Cerebellar cortex (tissue), 1 donor: ENCODE data around the gene CPED1.
"Not testable (repeated sequence)": the region's sequence is repeated elsewhere in the genome, so short reads cannot be mapped to it uniquely, and the experiment has no call there.

Source experiments
- DNase-seq: peaks from one replicate; pipeline ENCODE4 v3.0.0-alpha.2; 2015; ENCODE audit warnings: low spot score

The CPED1 gene

GRCh38 chr7:121097577-121097976, 109.1 kb downstream of the CPED1 start:
- DNase-seq: no peak

DNA sequence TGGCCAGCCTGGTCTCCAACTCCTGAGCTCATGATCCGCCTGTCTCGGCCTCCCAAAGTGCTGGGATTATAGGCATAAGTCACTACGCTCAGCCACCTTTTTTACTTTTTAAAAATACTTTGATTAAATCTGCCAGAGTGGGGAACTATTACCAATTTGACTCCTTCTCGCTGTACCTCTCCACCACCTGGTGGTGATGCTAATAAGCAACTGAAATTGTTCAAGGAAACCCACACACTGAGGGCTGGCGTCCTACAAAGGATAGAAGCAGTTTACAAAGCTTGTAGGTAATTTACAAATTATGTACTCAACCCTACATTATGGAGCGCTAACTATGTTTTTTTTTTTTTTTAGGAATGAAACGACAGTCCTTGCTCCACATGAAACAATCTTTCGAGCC, 111.1 kb downstream of the CPED1 start:
- no peak for DNase-seq

DNA sequence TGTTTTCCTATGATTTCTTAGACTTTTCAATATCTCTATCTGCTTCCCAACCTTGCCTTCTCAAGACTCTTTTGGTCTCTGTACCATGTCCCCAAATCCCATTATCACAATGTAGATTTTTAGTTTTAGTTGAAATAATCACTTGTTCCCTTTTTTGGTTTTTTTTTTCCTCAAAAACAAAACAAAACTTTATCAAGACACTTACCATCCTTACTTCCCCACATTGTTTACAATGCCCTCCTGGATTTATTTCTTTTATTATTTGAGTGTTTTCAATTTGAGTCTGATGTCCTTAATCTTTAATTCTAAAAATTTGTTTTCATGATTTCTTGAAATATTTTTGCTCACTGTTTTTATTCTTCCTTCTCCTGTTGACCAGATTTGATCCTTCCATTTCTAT, 112.6 kb downstream of the CPED1 start:
- DNase-seq: no peak

- DNase-seq: no peak
These were observed 113.1 kb downstream of the CPED1 start for GRCh38 chr7:121101621-121102020.

GRCh38 chr7:121102619-121103018, 114.1 kb downstream of the CPED1 start:
- DNase-seq: no peak

- no peak for DNase-seq
These were observed 114.6 kb downstream of the CPED1 start for GRCh38 chr7:121103086-121103485.

GRCh38 chr7:121103579-121103978, 115.1 kb downstream of the CPED1 start:
- no peak for DNase-seq

DNA sequence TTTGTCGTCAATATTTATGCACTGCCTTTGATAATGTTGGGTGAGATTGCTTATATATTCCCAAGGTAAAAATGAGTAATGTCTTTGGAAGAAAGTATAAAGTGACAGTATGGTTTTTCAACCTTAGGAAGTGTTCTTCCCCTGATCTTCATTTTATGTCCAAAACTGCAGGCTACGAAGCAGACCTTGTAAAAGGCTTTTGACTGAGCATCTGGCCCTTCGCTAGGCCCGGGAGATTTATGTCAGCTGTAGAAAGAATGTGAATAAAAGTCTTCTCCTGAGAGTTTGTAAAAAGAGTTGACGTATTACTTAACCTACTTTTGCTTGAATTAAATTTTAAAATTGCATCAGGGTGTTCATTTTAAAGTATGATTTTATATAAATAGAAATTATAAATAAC, 116.8 kb downstream of the CPED1 start:
- no peak for DNase-seq

- peak; percentile 75 for DNase-seq
These were observed 119.5 kb downstream of the CPED1 start for GRCh38 chr7:121107923-121108498.

DNA sequence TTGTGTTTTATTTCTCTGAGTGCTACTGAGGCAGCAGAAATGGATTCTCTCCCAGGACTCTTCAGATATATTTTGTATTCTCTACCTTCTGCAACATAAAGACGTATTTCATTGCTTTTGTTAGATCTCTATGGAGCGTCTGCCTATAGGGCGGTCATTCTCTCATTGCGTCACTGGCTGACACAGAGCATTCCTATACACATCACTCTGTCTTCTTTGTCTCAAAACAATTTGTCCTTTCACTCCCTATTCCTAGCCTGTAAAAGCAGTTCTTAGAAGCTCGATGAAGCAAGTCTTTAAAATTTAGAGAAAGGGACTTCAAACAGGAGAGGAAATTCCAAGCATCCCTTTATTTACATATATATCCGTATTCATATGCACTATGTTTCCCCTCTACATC, 120.6 kb downstream of the CPED1 start:
- no peak for DNase-seq

DNA sequence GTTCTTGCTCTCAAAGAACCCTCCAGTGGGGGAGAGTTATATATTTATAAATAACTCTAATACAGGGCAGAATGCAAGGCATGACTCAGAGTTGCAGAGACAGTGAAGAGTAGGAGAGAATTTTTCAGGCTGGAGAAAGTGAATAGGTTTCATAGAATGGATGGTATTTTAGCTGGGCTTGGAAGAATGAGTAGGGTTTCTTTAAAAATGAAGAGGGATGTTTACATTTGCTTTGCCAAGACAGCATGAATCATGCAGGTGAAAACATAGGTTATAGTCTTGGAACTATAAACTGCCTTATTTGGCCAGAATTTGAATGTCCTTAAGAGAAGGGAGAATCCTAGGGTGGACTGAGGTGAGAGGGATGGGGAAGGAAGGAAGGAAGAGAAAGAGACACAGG, 124.8 kb downstream of the CPED1 start:
- DNase-seq: no peak

GRCh38 chr7:121116396-121116795, 127.9 kb downstream of the CPED1 start:
- DNase-seq: no peak

DNA sequence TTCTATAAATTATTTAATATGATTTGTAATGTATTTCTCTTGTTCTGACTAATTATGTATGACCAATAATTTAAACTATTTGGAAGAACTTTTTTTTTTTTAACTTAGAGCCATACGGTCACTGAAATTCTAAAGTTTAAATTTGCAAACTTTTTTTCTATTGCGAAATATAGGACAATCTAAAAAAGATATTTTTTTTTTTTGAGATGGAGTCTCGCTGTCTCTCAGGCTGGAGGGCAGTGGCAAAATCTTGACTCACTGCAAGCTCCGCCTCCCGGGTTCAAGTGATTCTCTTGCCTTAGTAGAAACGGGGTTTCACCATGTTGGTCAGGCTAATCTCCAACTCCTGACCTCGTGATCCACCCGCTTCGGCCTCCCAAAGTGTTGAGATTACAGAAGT, 130.5 kb downstream of the CPED1 start:
- DNase-seq: no peak

- DNase-seq: no peak
These were observed 134.5 kb downstream of the CPED1 start for GRCh38 chr7:121123032-121123431.

- not testable (repeated sequence) for DNase-seq
These were observed 136.9 kb downstream of the CPED1 start for GRCh38 chr7:121125454-121125853.

DNA sequence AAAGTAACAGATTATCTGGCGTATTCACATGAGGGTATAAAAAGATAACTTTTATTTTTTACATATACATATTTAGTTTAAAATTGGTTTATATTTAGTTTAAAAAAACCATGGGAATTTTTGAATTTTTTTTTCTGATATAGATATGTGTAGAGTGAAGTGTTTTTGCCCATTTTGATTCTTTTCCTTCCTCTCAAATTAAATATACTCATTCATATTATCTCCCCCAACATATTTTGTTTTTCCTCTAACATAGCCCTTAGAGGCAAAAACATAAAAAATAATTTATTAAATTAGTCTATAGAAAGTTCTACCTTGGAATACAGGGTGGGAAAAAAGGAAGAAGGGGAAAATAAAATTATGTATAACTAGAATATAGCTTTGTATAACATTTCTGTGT, 137.7 kb downstream of the CPED1 start:
- DNase-seq: no peak

- no peak for DNase-seq
These were observed 138.5 kb downstream of the CPED1 start for GRCh38 chr7:121126801-121127534.

DNA sequence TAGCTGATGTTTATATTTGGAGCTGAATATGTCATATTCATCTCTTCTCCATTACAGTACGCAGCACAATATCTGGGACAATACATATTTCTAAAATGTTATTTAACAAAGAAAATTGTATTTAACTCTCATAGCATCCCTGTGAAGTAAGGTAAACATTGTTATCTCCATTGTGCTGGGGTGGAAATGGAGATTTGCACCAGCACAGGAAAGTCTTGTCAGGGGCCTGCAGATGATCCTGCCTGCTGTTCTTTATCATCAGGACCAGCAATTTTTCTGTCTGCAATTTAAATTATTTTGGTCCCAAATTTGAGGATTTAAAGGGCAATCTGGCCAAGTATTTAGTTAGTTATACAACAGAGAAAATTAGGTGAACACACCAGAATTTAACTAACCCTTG, 144.4 kb downstream of the CPED1 start:
- no peak for DNase-seq

DNA sequence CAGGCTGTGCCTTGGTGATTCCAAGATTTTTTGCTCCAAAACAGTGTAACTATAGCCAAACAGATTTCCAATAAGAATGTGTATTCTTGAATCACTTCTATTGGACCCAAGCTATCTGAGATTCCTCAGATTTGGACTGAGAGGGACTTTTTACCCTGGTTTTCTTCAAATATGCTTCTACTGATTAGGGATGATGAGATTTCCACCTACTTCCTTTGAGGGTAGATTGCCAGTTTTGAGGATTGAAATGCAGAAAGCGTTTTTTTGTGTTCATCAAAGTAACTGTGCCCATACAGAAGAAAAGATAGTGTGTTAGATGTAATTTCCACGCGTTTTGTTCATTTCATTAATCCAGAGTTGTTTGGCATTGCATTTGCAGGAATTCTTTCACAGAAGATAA, 144.9 kb downstream of the CPED1 start:
- no peak for DNase-seq

DNA sequence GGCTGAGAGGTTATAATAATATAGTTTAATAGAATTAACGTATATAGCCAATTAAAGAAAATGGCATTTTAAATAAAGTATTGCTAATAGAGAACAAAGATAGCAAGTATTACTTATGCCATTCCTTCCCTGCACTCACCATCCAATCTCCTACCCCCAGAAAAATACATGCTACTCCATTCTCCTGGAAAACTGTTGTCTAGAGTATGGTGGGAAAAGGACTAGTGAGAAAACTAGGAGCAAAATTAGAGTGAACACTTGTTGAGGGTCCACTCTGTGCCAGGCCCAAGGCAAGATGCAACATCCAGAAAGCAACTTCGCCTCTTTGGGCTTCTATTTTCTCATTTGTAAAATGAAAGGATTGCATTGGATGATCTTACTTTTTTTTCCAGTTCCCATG, 149.1 kb downstream of the CPED1 start:
- DNase-seq: no peak

- DNase-seq: no peak
These were observed 149.9 kb downstream of the CPED1 start for GRCh38 chr7:121138262-121138933.

DNA sequence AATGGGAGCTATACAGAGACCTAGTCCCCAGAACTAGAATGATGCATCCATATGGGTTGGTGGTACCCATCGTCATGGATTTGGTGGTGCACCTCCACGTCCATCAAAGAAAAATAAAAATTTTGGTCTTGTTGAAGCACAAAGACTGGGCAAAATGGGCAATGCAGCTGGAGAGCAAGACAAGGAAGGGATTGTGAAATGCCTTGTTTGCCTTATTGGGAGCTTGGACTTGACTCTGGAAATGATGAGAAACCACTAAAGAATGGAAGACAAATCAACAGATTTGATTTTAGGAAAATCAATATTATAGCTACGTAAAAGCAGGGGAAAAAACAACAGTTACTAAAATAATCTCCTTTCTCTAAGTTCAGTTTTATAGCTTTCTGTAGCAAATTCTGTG, 150.9 kb downstream of the CPED1 start:
- no peak for DNase-seq

DNA sequence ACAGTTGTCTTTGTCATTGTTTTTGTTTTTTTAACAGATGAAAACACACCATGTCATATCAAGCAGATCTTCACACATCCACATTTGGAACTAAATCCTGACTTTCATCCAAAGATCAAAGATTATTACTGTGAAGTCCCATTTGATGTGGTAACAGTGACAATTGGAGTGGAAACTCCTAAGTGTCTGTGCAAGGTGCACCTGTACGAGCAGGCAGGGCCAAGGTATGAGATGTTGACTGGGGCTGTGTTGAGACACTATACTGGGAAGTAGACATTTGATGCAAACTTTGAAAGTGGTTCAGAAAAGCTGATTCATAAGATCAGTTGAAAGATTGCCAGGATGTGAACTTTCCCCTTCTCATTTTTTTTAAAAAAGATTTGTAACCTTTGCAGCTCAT, 152.3 kb downstream of the CPED1 start:
- DNase-seq: no peak
